Right lobe of liver (tissue), 4 donors: ENCODE data around the gene CPA3.

Experiments
- POLR2A ChIP-seq: fragments of 450-650 bp; IDR thresholded peaks from one replicate; pipeline ENCODE4 v1.6.1; 2017; ENCODE audit warnings: antibody characterized with exemption, mild to moderate bottlenecking
- TF ChIP-seq, protein P1 (sequence below), 4 donors: fragments of 200-600 bp in 3 of 4; fragments of 450-650 bp in 1 of 4; IDR thresholded peaks; one replicate each; pipeline versions ENCODE4 v1.5.1 to v1.8.0; 2016 to 2022; ENCODE audit warnings: antibody characterized with exemption in 4 of 4, mild to moderate bottlenecking in 2 of 4
- donor health status: DM: no; HTN: no; CAD: no.
- donor health status: DM: no; HTN: no; CAD: no.
- donor health status: DM: no; HTN: yes; CAD: no.

DNA sequence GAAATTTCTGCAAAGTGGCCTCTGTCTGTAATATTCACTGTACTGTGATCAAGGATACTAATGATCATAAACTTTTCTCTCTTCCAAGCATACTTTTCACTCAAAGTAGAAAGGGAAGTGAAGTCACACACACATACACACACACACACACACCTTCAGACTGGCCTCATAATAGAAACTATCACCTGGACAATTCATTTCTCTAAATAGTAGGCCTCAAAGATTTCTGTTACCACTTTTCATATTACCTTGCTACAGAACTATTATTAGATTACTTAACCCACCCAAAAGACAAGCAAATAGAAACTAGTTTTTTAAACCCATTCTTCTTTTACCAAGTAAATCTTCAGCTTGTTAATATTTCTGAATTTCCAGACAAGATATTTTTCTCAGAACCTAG lies 25.3 kb upstream of the CPA3 start:
- TF ChIP-seq, protein P1, sequence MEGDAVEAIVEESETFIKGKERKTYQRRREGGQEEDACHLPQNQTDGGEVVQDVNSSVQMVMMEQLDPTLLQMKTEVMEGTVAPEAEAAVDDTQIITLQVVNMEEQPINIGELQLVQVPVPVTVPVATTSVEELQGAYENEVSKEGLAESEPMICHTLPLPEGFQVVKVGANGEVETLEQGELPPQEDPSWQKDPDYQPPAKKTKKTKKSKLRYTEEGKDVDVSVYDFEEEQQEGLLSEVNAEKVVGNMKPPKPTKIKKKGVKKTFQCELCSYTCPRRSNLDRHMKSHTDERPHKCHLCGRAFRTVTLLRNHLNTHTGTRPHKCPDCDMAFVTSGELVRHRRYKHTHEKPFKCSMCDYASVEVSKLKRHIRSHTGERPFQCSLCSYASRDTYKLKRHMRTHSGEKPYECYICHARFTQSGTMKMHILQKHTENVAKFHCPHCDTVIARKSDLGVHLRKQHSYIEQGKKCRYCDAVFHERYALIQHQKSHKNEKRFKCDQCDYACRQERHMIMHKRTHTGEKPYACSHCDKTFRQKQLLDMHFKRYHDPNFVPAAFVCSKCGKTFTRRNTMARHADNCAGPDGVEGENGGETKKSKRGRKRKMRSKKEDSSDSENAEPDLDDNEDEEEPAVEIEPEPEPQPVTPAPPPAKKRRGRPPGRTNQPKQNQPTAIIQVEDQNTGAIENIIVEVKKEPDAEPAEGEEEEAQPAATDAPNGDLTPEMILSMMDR (IDR thresholded peaks at IDR 0.05) = no peak
- no peak for TF ChIP-seq POLR2A
